Right ventricle myocardium inferior (tissue), 1 donor: ENCODE results near the gene TSPAN18. TPM values are rescaled to one million over a fixed set of nuclear protein-coding genes. Genes with fewer than 3 reads are reported as not detected.
A peak's percentile ranks its signal among the peaks of the same experiment; 100 is the strongest.

ENCODE experiments used
- ATAC-seq: fragments of 200-7000 bp; cut with Tn5 transposase; one replicate; pipeline ENCODE4 v1.9.1; 2020; ENCODE audit warnings: mild to moderate bottlenecking, moderate library complexity
- DNase-seq: peaks from one replicate; pipeline ENCODE4 v3.0.0; 2021; ENCODE audit errors: missing footprints
- intact Hi-C: fragments of 100-400 bp; cut with DNase I; formaldehyde crosslinking; loops from one replicate; pipeline ENCODE4 v1.11.0; 2022
- total RNA-seq: library from RNA; stranded (reverse); fragmentation: NEBNext Ultra II Directional; extraction: Animal tissue kit (Norgen Biotek cat#: 25700); gene quantifications from one replicate; pipeline ENCODE4 v1.2.1, GENCODE V29; 2021
- donor health status: DM: no; HTN: yes; CAD: no; lungs with severe emphysema.

TSPAN18 gene
- total RNA-seq, 1 donor from 2014 or later: 115 TPM

DNA sequence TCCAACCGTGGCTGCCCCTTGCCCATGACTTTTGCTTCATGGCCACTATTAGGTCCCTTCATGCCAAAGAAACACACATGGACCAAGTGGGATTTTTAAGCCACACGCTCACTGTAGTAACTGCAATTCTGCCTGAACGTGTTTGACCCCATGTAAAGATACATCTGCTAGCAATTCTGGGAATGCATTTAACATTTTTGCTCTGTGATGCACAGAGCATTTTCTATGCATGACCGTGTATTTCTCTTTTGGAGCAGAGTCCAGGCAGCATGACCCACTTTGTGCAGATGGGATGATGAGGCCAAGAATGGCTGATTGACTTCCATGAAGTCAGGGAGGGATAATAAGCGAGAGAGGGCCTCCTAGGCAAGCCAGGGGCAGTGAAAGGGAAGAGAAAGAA lies 115.5 kb downstream of the TSPAN18 start:
- intact Hi-C loops: no loop called here
- ATAC-seq: no peak
- no peak for DNase-seq

DNA sequence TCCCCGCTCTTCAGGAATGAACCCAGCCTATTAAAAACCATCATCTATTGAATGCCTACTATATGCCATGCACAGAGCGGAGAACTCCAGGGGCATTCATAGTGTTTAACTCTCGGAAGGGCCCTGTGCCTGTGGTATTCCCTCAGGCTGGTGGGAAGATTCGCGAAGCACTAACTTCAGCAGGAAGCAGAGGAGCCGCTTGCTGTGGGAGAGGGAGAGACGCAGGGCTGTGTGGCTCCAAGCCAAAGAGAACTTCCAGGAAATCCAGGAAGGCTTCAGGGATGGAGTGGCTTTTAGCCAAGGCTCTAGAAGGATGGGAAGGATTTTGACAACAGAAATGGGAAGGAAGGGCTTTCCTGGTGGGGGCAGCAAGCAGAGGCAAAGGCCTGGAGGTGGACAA lies 120.1 kb downstream of the TSPAN18 start:
- ATAC-seq (no peak), DNase-seq (no peak)
- intact Hi-C loops: no loop called here

DNA sequence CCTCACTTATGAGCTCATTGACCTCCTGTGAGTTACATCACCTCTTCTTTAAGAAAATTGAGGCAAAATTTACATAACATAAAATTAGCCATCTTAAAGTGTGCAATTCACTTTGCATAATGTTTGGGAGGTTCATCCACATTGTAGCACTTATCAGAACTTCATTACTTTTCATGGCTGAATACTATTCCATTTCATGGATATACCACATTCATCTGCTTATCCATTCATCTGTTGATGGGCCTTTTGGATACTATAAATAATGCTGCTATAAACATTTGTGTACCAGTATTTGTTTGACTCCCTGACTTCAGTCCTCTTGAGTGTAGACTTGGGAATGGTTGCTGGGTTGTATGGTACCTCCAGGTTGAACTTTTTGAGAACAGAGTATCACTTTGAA lies 120.6 kb downstream of the TSPAN18 start:
- no peak for ATAC-seq
- intact Hi-C loops: no loop called here
- DNase-seq: no peak

- DNase-seq (no peak), ATAC-seq (no peak)
- intact Hi-C loops: no loop called here
These were observed 121.6 kb downstream of the TSPAN18 start for GRCh38 chr11:44848203-44848962.

GRCh38 chr11:44848963-44849350 lies 122.2 kb downstream of the TSPAN18 start:
- no peak for ATAC-seq
- no peak for DNase-seq
- intact Hi-C loops: no loop called here

- intact Hi-C loops: no loop called here
- DNase-seq (no peak), ATAC-seq (no peak)
These were observed 122.7 kb downstream of the TSPAN18 start for GRCh38 chr11:44849424-44849823.

- intact Hi-C loops: no loop called here
- ATAC-seq (no peak), DNase-seq (no peak)
These were observed 123.2 kb downstream of the TSPAN18 start for GRCh38 chr11:44849922-44850321.

GRCh38 chr11:44851496-44851895 lies 124.7 kb downstream of the TSPAN18 start:
- ATAC-seq: no peak
- DNase-seq: no peak
- intact Hi-C loops: no loop called here

- intact Hi-C loops: no loop called here
- ATAC-seq (no peak), DNase-seq (no peak)
These were observed 125.5 kb downstream of the TSPAN18 start for GRCh38 chr11:44852159-44852747.

GRCh38 chr11:44852952-44853351 lies 126.2 kb downstream of the TSPAN18 start:
- DNase-seq: no peak
- intact Hi-C loops: no loop called here
- no peak for ATAC-seq

- DNase-seq (no peak), ATAC-seq (no peak)
- intact Hi-C loops: no loop called here
These were observed 126.9 kb downstream of the TSPAN18 start for GRCh38 chr11:44853666-44854065.

GRCh38 chr11:44854086-44854485 lies 127.3 kb downstream of the TSPAN18 start:
- ATAC-seq (peak; percentile 21), DNase-seq (no peak)
- intact Hi-C loops: no loop called here

DNA sequence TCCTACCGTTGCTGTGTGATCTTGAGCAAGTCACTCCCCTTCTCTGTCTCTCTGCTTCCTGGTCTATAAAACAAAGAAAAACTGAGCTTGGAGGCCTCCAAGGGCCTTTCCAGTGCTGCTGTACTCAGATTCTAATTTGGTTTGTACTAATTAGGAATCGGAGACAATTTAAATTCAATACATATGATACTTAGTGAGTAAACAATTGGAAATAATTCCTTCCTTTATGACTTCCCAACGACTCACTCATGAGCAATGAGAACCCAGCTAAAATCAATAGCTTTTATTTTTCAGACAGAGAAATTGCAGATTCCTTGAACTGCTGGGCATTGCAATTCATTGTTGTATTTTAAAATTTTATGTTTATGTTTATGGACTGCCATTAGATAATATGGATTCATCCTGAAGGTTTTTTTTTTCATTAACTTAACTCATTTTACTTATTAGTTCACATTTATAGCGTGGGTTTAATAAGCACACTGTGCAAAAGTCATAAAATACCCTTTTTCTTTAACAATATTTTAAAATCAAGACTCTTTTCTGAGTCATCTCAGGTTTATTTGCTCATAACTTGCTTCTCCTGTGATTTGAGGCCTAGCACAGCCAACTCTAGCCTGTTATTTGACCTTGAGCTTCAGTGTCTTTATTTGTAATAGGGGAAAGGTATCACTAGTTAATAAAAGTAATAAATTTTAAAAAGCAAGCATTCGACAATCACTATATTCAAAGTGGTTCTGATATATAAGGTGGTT lies 128.2 kb downstream of the TSPAN18 start:
- ATAC-seq (no peak), DNase-seq (no peak)
- intact Hi-C loops: no loop called here

- intact Hi-C loops: no loop called here
- DNase-seq: no peak
- ATAC-seq: no peak
These were observed 128.7 kb downstream of the TSPAN18 start for GRCh38 chr11:44855493-44855849.

- DNase-seq (no peak), ATAC-seq (peak; percentile 29)
- intact Hi-C loops: no loop called here
These were observed 130.8 kb downstream of the TSPAN18 start for GRCh38 chr11:44857490-44858090.

- ATAC-seq: peak; percentile 29
- intact Hi-C loops: no loop called here
- DNase-seq: no peak
These were observed 132.2 kb downstream of the TSPAN18 start for GRCh38 chr11:44858796-44859527.

GRCh38 chr11:44859528-44859925 lies 132.8 kb downstream of the TSPAN18 start:
- ATAC-seq (no peak), DNase-seq (no peak)
- intact Hi-C loops: no loop called here

GRCh38 chr11:44860346-44860745 lies 133.6 kb downstream of the TSPAN18 start:
- ATAC-seq: no peak
- DNase-seq: no peak
- intact Hi-C loops: loop anchor here (5.0 kb wide), 1 partner anchor 48 kb away; no protein-coding TSS in a partner anchor
